CD14-positive monocyte (primary cell): ENCODE data around the gene LPCAT4. TPM values are rescaled to one million over a fixed set of nuclear protein-coding genes. Genes with fewer than 3 reads are reported as not detected.

Experiments
- DNase-seq, 3 donors: peaks; one replicate each; pipeline ENCODE4 v3.0.0-alpha.2; 2011 to 2022
- H2AFZ ChIP-seq: 2 replicates; pipeline ENCODE4 v1.6.0; 2012; ENCODE audit warnings: mild to moderate bottlenecking, low read depth, low read length, inconsistent platforms; ENCODE audit not compliant: insufficient read depth, poor library complexity, severe bottlenecking
- H3K27ac ChIP-seq, 2 donors: 1 replicate in 1 of 2; 2 replicates in 1 of 2; pipeline ENCODE4 v1.5.1; 2012 to 2013; ENCODE audit warnings: low read length in 2 of 2, control low read depth in 1 of 2, inconsistent platforms in 1 of 2, low read depth in 1 of 2, mild to moderate bottlenecking in 1 of 2
- H3K27me3 ChIP-seq, 2 donors: one replicate each; pipeline versions ENCODE4 v1.6.0 to v1.6.1; 2011 to 2013; ENCODE audit warnings: low read length in 2 of 2; ENCODE audit not compliant: control insufficient read depth in 2 of 2, insufficient read depth in 2 of 2
- H3K36me3 ChIP-seq, 2 donors: replicated peaks in 1 of 2; 1 replicate in 1 of 2; 2 replicates in 1 of 2; pipeline versions ENCODE4 v1.5.1 to v1.6.1; 2012 to 2013; ENCODE audit warnings: low read length in 2 of 2, control low read depth in 1 of 2, inconsistent platforms in 1 of 2, mild to moderate bottlenecking in 1 of 2; ENCODE audit not compliant: insufficient read depth in 2 of 2, control insufficient read depth in 1 of 2
- H3K4me1 ChIP-seq, 2 donors: 1 replicate in 1 of 2; 2 replicates in 1 of 2; pipeline versions ENCODE4 v1.5.1 to v1.6.1; 2012 to 2013; ENCODE audit warnings: low read length in 2 of 2, control low read depth in 1 of 2, inconsistent platforms in 1 of 2, mild to moderate bottlenecking in 1 of 2, moderate library complexity in 1 of 2; ENCODE audit not compliant: insufficient read depth in 2 of 2, control insufficient read depth in 1 of 2
- H3K4me2 ChIP-seq: replicated peaks from 2 replicates; pipeline ENCODE3; 2012; ENCODE audit warnings: low read length, moderate library complexity, mild to moderate bottlenecking; ENCODE audit not compliant: poor library complexity, severe bottlenecking; ENCODE audit errors: extremely low read depth
- H3K4me3 ChIP-seq, 3 experiments: fragments of 200-600 bp in 1 of 3; sonication (generic) in 1 of 3; replicated peaks in 1 of 3; 1 replicate in 2 of 3; 2 replicates in 1 of 3; pipeline ENCODE4 v1.5.1; 2011 to 2013; ENCODE audit warnings: low read length in 3 of 3, mild to moderate bottlenecking in 3 of 3, control low read depth in 2 of 3, low read depth in 2 of 3, inconsistent platforms in 1 of 3, moderate library complexity in 1 of 3
- H3K79me2 ChIP-seq: 2 replicates; pipeline ENCODE4 v1.6.0; 2012; ENCODE audit warnings: mild to moderate bottlenecking, control low read depth, inconsistent platforms, low read length, moderate library complexity; ENCODE audit not compliant: insufficient read depth
- H3K9ac ChIP-seq: 2 replicates; pipeline ENCODE4 v1.6.0; 2017; ENCODE audit warnings: low read length, mild to moderate bottlenecking; ENCODE audit not compliant: insufficient read depth, poor library complexity, severe bottlenecking
- H3K9me3 ChIP-seq, 2 donors: replicated peaks in 1 of 2; 1 replicate in 1 of 2; 2 replicates in 1 of 2; pipeline versions ENCODE4 v1.5.1 to v1.6.1; 2012 to 2013; ENCODE audit warnings: low read length in 2 of 2, control low read depth in 1 of 2; ENCODE audit not compliant: control insufficient read depth in 1 of 2, insufficient read depth in 1 of 2
- H4K20me1 ChIP-seq: 2 replicates; pipeline ENCODE4 v1.6.0; 2012; ENCODE audit warnings: mild to moderate bottlenecking, low read length, control low read depth, moderate library complexity; ENCODE audit not compliant: insufficient read depth
- H3K27ac Mint-ChIP-seq, 7 donors: one replicate each; pipeline ENCODE4 v1.8.0; 2020; ENCODE audit warnings: mild to moderate bottlenecking in 7 of 7, mixed read lengths in 7 of 7, moderate library complexity in 6 of 7, inconsistent platforms in 2 of 7
- H3K27me3 Mint-ChIP-seq, 3 donors: one replicate each; pipeline ENCODE4 v1.8.0; 2021 to 2022; ENCODE audit warnings: low read depth in 3 of 3, mild to moderate bottlenecking in 3 of 3, mixed read lengths in 3 of 3, moderate library complexity in 3 of 3, inconsistent platforms in 1 of 3
- H3K36me3 Mint-ChIP-seq, 2 donors: one replicate each; pipeline ENCODE4 v1.8.0; 2020; ENCODE audit warnings: mixed read lengths in 2 of 2, inconsistent platforms in 1 of 2, mild to moderate bottlenecking in 1 of 2
- H3K4me1 Mint-ChIP-seq: one replicate; pipeline ENCODE4 v1.8.0; 2020; ENCODE audit warnings: mild to moderate bottlenecking, mixed read lengths
- H3K4me3 Mint-ChIP-seq, 2 donors: one replicate each; pipeline ENCODE4 v1.8.0; 2020; ENCODE audit warnings: mild to moderate bottlenecking in 2 of 2, mixed read lengths in 2 of 2, moderate library complexity in 1 of 2
- H3K9me3 Mint-ChIP-seq, 7 donors: one replicate each; pipeline ENCODE4 v1.8.0; 2020 to 2022; ENCODE audit warnings: mixed read lengths in 7 of 7, mild to moderate bottlenecking in 6 of 7, moderate library complexity in 6 of 7, inconsistent platforms in 2 of 7
- WGBS: methylation state at CpG from one replicate; pipeline ENCODE4 v1.1.5; 2013; ENCODE audit warnings: missing lambda C conversion rate; ENCODE audit not compliant: insufficient coverage; 5-methylcytosine and 5-hydroxymethylcytosine counted together
- intact Hi-C, 2 donors: fragments of 100-400 bp; cut with micrococcal nuclease; formaldehyde crosslinking; loops; one replicate each; pipeline versions ENCODE4 v1.15.0 to v1.15.1; 2023
- polyA plus RNA-seq, 3 donors: library from polyadenylated mRNA; depleted of rRNA in 1 of 3; unstranded in 2 of 3; stranded (reverse) in 1 of 3; fragments of 300-500 nt in 2 of 3; fragments of >200 nt in 1 of 3; fragmentation: Illumina TruSeq in 2 of 3; gene quantifications; 1 replicate in 2 of 3; 2 replicates in 1 of 3; pipeline ENCODE4 v1.2.3, GENCODE V29; 2012 to 2021
- TF ChIP-seq, protein P1 (sequence below): fragments of 200-600 bp; IDR thresholded peaks from one replicate; pipeline ENCODE4 v1.8.0; 2022; ENCODE audit warnings: antibody characterized with exemption, mild to moderate bottlenecking

LPCAT4 gene
- polyA plus RNA-seq, 3 donors: 3.3 to 39.5 (median 4.2) TPM

DNA sequence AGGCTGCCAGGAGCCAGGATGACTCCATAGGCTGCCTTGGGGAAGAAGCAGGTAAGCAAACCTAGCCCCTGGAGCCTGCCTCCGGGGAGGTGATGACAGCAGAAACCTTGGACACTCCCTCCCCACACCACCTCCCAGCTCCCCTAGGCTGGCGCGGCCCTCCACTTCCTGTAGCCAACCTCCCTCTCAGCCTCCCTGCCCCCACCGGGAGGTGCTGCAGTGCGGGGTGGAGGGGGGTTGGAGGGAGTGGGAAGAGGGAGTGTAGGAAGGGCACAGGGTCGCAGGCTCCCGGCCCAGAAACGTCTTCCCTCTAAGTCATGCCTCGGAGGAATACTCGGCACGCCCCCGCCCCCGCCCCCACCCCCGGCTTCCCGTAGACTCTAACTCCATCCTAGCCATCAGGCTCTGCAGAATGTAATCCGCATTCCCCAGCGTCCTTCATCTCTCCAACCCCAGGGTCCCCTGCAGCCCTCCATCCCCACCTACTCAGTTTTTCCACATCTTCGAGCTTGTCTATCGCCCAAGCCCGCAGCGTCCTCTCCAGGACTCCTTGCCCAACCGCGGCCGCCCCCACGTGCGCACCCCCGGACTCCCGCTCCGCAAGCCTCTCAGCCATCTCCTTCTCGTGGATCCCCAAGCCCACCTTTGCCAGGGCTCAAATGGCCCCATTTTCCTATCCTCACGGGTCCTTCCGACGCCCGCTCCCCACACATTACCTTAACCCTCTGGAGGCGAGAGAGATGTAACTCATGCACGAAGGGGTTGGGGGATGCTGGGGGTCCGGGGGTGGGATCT is 528 bp downstream of the LPCAT4 start:
- Mint-ChIP-seq H3K4me1 (peaks cover 32% of the 10 kb centered on the region), H3K4me3 (peak overlapping the region; percentile 93 to 98), H3K36me3 (peaks cover 9 to 12% of the 10 kb centered on the region in 2 donors), H3K9me3 (peaks cover 0 to 7% (median 0%) of the 10 kb centered on the region in 7 donors), H3K27ac (peak overlapping the region in 5 of 7 donors; percentile 14 to 82 (median 45)), H3K27me3 (peaks cover 2 to 3% (median 2%) of the 10 kb centered on the region in 3 donors)
- H3K27ac ChIP-seq: no peak overlapping the region
- peak overlapping the region; percentile 67 for H3K9ac ChIP-seq
- peaks cover 0 to 19% of the 10 kb centered on the region in 2 donors for H3K36me3 ChIP-seq
- TF ChIP-seq, protein P1, sequence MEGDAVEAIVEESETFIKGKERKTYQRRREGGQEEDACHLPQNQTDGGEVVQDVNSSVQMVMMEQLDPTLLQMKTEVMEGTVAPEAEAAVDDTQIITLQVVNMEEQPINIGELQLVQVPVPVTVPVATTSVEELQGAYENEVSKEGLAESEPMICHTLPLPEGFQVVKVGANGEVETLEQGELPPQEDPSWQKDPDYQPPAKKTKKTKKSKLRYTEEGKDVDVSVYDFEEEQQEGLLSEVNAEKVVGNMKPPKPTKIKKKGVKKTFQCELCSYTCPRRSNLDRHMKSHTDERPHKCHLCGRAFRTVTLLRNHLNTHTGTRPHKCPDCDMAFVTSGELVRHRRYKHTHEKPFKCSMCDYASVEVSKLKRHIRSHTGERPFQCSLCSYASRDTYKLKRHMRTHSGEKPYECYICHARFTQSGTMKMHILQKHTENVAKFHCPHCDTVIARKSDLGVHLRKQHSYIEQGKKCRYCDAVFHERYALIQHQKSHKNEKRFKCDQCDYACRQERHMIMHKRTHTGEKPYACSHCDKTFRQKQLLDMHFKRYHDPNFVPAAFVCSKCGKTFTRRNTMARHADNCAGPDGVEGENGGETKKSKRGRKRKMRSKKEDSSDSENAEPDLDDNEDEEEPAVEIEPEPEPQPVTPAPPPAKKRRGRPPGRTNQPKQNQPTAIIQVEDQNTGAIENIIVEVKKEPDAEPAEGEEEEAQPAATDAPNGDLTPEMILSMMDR: no peak
- H3K4me3 ChIP-seq: peak overlapping the region; percentile 83 to 91 (median 85)
- H2AFZ ChIP-seq: peak overlapping the region; percentile 92
- peaks cover 20 to 26% of the 10 kb centered on the region in 2 donors for H3K4me1 ChIP-seq
- H3K27me3 ChIP-seq: no peaks in the 10 kb centered on the region
- intact Hi-C loops: loop anchor here (1.0 to 10.0 kb wide), 5 partner anchors 23 to 218 kb away; partner anchors contain the start of genes NOP10 (in 2 of the 2), NUTM1 (in 2 of the 2) and GOLGA8B (in 1 of the 2)
- no peaks in the 10 kb centered on the region for H3K9me3 ChIP-seq
- H3K79me2 ChIP-seq: peaks cover 7% of the 10 kb centered on the region
- no peaks in the 10 kb centered on the region for H4K20me1 ChIP-seq
- WGBS: 0% methylated on average over 22 of the region's 37 CpGs
- no peak for DNase-seq
- H3K4me2 ChIP-seq: peak overlapping the region; percentile 100

DNA sequence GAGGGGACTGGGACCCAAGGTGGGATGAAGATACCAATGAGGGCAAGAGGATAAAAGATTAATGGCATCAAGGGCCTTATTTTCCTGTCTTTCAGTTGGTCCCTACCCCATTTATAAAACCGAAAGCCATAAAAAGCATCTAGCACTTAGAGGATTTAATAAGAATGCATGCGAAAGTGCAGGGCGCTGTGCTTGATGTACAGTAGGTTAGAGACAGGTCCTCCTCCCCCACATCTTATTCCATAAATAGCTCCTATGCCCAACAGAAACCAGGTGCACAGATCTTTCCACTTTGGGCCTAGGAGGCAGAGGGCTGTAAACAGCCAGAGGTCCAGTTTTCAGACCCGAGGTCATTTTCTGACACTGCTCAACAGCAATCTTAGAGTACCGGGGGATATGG is 1.2 kb downstream of the LPCAT4 start:
- Histone ChIP-seq H3K27me3 (no peaks in the 10 kb centered on the region), H3K4me2 (peak overlapping the region; percentile 100), H3K4me1 (peaks cover 20 to 26% of the 10 kb centered on the region in 2 donors), H3K9me3 (no peaks in the 10 kb centered on the region), H2AFZ (peak overlapping the region; percentile 92), H3K79me2 (peaks cover 7% of the 10 kb centered on the region), H3K27ac (no peak overlapping the region), H4K20me1 (no peaks in the 10 kb centered on the region), H3K36me3 (peaks cover 2 to 26% of the 10 kb centered on the region in 2 donors), H3K4me3 (peak overlapping the region; percentile 83 to 91 (median 85)), H3K9ac (peak overlapping the region; percentile 67)
- intact Hi-C loops: loop anchor here (2.0 to 10.0 kb wide), 4 partner anchors 23 to 219 kb away; partner anchors contain the start of genes GOLGA8B (in 1 of the 2), NOP10 (in 1 of the 2) and NUTM1 (in 1 of the 2)
- TF ChIP-seq, protein P1: no peak
- H3K27ac Mint-ChIP-seq: peak overlapping the region in 1 of 7 donors; percentile 43
- peaks cover 0 to 5% (median 0%) of the 10 kb centered on the region in 7 donors for H3K9me3 Mint-ChIP-seq
- H3K27me3 Mint-ChIP-seq: peaks cover under 1 to 2% (median 2%) of the 10 kb centered on the region in 3 donors
- H3K4me1 Mint-ChIP-seq: peaks cover 32% of the 10 kb centered on the region
- no peak for DNase-seq
- peak overlapping the region; percentile 93 to 98 for H3K4me3 Mint-ChIP-seq
- 0% methylated on average over 1 of the region's 5 CpGs for WGBS
- H3K36me3 Mint-ChIP-seq: peaks cover 12 to 18% of the 10 kb centered on the region in 2 donors
